Fibroblast of villous mesenchyme (primary cell): ENCODE measurements around the gene MXRA5. TPM values are rescaled to one million over a fixed set of nuclear protein-coding genes. Genes with fewer than 3 reads are reported as not detected.
A peak's percentile ranks its signal among the peaks of the same experiment; 100 is the strongest.
"Not testable (repeated sequence)": the region's sequence is repeated elsewhere in the genome, so short reads cannot be mapped to it uniquely, and the experiment has no call there.

Source experiments
- DNase-seq: peaks from one replicate; pipeline ENCODE4 v3.0.0-alpha.2; 2010; ENCODE audit warnings: low read depth
- H3K4me3 ChIP-seq: 2 replicates; pipeline ENCODE4 v1.5.1; 2011; ENCODE audit warnings: low read depth, mild to moderate bottlenecking, low read length
- total RNA-seq: library from RNA; depleted of rRNA; stranded (reverse); fragments of >200 nt; gene quantifications from 2 replicates; pipeline ENCODE4 v1.2.3, GENCODE V29; 2012
- TF ChIP-seq, protein P1 (sequence below): IDR thresholded peaks from 2 replicates; pipeline ENCODE4 v1.5.1; 2012; ENCODE audit warnings: low read depth, mild to moderate bottlenecking, low read length; ENCODE audit not compliant: insufficient read depth

Gene MXRA5
- total RNA-seq, 1 donor: 20.7 TPM

DNA sequence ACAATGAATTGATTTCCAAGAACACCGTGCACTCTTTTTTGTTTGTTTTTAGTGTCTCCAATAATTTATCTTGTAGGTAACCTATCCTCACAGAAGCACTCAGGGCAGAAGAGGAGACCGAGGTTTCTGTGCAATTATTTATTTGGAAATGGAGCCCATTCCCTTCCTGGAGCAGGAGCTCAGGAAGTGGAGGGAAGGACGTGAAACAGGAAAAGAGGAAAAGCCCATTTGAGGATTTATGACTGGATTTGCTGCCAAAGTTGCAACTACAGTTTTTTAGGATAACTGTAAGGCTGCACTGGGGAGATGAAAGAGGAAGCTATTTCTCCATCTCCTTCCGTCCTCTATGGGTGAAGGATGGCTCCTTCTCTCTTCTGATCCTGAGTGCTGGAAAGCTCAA lies 31.7 kb upstream of the MXRA5 start:
- H3K4me3 ChIP-seq: no peak overlapping the region
- no peak for DNase-seq
- TF ChIP-seq, protein P1, sequence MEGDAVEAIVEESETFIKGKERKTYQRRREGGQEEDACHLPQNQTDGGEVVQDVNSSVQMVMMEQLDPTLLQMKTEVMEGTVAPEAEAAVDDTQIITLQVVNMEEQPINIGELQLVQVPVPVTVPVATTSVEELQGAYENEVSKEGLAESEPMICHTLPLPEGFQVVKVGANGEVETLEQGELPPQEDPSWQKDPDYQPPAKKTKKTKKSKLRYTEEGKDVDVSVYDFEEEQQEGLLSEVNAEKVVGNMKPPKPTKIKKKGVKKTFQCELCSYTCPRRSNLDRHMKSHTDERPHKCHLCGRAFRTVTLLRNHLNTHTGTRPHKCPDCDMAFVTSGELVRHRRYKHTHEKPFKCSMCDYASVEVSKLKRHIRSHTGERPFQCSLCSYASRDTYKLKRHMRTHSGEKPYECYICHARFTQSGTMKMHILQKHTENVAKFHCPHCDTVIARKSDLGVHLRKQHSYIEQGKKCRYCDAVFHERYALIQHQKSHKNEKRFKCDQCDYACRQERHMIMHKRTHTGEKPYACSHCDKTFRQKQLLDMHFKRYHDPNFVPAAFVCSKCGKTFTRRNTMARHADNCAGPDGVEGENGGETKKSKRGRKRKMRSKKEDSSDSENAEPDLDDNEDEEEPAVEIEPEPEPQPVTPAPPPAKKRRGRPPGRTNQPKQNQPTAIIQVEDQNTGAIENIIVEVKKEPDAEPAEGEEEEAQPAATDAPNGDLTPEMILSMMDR: no peak

DNA sequence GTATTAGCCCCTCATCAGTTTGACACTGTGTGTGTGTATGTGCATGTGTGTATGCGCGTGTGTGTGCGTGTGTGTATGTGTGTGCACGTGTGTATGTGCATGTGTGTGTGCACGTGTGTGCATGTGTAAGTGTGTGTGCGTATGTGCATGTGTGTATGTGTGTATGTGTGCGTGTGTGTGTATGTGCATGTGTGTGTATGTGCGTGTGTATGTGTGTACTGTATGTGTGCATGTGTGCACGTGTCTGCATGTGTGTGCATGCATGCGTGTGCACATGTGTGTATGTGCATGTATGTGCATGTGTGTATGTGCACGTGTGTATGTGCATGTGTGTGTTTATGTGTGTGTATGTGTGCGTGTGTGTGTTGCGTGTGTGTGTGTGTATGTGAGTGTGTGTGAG lies 31.1 kb upstream of the MXRA5 start:
- TF ChIP-seq, protein P1: no peak
- no peak overlapping the region for H3K4me3 ChIP-seq
- no peak for DNase-seq

DNA sequence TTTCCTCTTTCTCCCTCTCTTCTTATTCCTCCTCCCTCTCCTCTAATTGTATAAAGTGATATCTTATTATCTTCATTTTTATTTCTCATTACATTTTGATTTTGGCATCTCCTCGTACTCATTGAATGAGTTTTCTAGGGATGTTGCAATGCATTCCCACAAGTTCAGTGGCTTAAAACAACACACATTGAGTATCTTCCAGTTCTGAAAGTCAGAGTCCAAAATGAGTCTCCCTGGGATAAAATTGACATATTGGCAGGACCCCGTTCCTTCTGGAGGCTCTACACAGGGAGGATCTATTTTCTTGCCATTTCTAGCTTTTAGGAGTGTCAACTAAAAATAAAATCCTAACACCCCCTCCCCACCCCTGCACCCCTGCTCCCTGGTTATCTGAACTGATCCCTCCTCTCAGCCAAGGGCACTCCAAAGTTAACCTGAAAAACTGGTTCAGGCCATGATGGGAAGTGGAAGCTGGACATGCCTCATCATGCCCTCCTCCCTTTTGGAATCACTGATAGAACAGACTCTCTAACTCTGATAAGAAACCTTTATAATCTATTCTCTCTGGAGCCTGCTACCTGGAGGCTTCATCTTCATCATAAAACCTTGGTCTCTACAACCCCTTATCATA lies 29.5 kb upstream of the MXRA5 start:
- DNase-seq, H3K4me3 ChIP-seq: not testable (repeated sequence)

DNA sequence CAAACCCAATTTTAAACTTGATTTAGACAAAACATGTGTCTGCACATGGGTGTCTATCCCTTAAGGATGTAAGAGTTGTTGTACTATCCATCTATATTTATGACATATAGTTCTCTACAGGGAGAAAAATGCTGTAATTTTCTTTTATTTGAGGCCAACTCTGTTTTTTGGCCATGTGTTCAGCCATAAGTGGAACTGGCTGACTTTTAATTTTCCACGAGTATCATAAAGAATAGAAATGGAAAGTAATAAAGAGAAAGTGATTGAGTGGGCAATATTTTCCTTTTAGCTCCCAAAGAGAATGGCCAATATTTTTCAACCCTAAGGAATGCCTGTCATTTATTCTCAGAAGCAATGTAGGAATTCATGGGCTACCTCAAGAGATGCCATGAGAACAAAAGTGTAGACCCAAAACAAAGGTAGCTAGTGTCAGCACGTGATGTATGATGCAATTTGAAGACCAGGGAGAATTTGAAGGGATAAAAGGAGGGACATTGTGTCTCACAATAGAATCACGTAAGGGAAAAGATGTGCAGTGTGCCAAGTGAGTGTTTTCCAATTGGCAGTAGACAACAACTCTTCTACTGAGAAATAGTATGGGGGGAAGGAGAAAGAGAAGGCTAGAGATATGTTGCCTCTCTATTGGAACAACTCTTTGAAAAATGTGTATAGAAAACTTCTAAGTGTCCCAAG lies 27.8 kb upstream of the MXRA5 start:
- TF ChIP-seq, protein P1: no peak
- DNase-seq: no peak
- H3K4me3 ChIP-seq: no peak overlapping the region

DNA sequence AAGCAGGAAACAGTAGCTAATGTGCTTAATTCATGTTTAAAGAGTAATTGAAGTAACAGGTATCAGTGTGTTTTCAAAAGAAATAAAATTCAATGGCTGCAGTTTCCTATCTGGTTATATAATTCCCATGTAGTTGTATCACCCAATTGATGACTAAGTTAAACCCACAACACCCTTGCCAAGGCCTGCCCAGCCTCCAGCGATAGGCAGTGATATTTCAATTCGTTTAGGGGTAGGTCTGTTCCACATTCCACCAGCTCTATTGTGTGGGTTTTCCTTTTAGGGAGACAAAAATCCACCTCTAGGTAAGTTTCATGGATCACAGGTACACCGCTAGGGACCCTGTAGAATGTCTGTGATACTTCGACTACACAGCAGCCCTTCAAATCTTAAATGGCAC lies 24.7 kb upstream of the MXRA5 start:
- DNase-seq: no peak
- H3K4me3 ChIP-seq: no peak overlapping the region
- TF ChIP-seq, protein P1: no peak

DNA sequence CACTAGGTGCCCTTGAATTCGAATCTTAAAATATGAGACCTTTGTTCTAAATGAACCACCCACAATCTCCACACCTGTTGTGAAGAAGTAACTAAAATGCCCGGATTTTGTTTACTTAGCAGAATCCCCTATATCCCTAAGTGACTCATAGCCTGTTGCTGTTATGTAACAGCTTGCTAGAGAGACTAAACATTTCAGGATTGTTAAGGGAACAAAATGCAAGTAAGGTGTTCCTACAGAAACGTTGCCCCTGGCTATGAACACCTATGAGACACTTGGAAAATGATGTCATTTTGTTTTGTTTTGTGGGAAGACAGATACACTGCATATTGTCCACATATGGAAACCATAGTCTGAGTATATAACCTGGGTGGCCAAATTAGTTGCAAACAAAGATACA lies 24.2 kb upstream of the MXRA5 start:
- DNase-seq: peak; percentile 5
- no peak overlapping the region for H3K4me3 ChIP-seq
- TF ChIP-seq, protein P1: no peak

DNA sequence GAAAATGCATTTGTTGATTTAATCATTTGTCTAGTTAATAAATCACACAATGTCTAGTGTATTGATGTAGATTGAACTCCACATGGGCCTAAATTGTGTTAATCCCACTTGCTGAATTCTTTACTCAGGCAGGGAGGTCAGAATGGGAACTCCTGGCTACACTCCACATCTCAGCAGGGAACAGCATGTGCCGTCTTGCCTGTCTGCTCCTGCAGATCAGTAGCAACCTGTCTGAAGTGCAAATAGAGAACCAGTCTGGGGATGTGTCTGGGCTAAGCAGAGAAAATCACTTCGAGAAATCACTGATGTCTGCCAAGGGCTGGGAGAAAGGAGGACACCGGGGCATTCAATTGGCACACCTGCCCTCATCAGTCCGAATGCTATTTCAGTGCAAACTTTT lies 16.5 kb upstream of the MXRA5 start:
- DNase-seq: no peak
- TF ChIP-seq, protein P1: no peak

More for the DNA sequence above, 16.5 kb upstream of the MXRA5 start:
- H3K4me3 ChIP-seq: no peak overlapping the region
